Measurements from ENCODE around the gene COL9A3. TPM values are rescaled to one million over a fixed set of nuclear protein-coding genes. Genes with fewer than 3 reads are reported as not detected.

Gene COL9A3
- total and polyA plus RNA-seq, 2 of the 8 experiments (the other 6 are each of a cell fraction or from before 2014, with no cell fraction given), result 21.7 to 80.1 TPM

GRCh38 chr20:62854121-62854520 is 37.3 kb downstream of the COL9A3 start:
- CTCF ChIA-PET (ENCODE audit: partially characterized antibody), result interaction anchor here (0.8 to 1.9 kb wide), 5 partner anchors 8 to 31 kb away, joined by 3 to 6 read pairs (median 4); no protein-coding TSS in a partner anchor
- no peak for TF ChIP-seq TAF1 (IDR thresholded peaks at IDR 0.05; ENCODE audit: low read depth, low read length)
- no peak for TF ChIP-seq CBX5 (IDR thresholded peaks at IDR 0.05; ENCODE audit: low read depth, low read length)
- no peak for TF ChIP-seq SP2 (IDR thresholded peaks at IDR 0.05; ENCODE audit: low read length)
- TF ChIP-seq CEBPB (IDR thresholded peaks at IDR 0.05; ENCODE audit: low read depth, low read length), result no peak
- TF ChIP-seq NANOG (IDR thresholded peaks at IDR 0.05; ENCODE audit: insufficient read depth, low read depth, low read length, poor library complexity, severe bottlenecking), result no peak
- TF ChIP-seq EP300 (IDR thresholded peaks at IDR 0.05; ENCODE audit: borderline replicate concordance in 1 of 2, low read depth in 2 of 2, low read length in 2 of 2), result no peak
- TF ChIP-seq GTF2F1 (IDR thresholded peaks at IDR 0.05; ENCODE audit: borderline replicate concordance, low read depth, low read length), result no peak
- TF ChIP-seq TAF7 (optimal IDR thresholded peaks at IDR 0.05; ENCODE audit: borderline replicate concordance, low read depth, low read length), result no peak

More at GRCh38 chr20:62854121-62854520, 37.3 kb downstream of the COL9A3 start:
- POLR2A ChIA-PET (ENCODE audit: partially characterized antibody), result no interaction called here
- peaks cover 5 to 13% of the 10 kb centered on the region in 2 experiments for H4K20me1 ChIP-seq (replicated peaks in 1 of 2; ENCODE audit: control insufficient read depth in 1 of 2, insufficient read depth in 2 of 2, low read length in 2 of 2)
- H3K4ac ChIP-seq (replicated peaks; ENCODE audit: insufficient read length, low read depth, low read length), result no peak overlapping the region
- H3K14ac ChIP-seq (ENCODE audit: insufficient read length), result no peak overlapping the region
- peaks cover 5 to 29% (median 19%) of the 10 kb centered on the region in 4 experiments; a peak in 7 of 8 replicates for H3K36me3 ChIP-seq (ENCODE audit: control insufficient read depth in 2 of 4, insufficient read depth in 4 of 4, low read length in 3 of 4)
- H2BK20ac ChIP-seq (ENCODE audit: low read length), result no peak overlapping the region
- no peak overlapping the region for H4K5ac ChIP-seq (ENCODE audit: insufficient read length, low read depth, low read length)
- H2AK5ac ChIP-seq (ENCODE audit: low read depth, low read length), result no peak overlapping the region
- H3K27me3 ChIP-seq (replicated peaks in 1 of 4; ENCODE audit: control insufficient read depth in 3 of 4, extremely low read depth in 1 of 4, insufficient read depth in 3 of 4, low read length in 3 of 4), result no peaks in the 10 kb centered on the region
- no peak overlapping the region for H3K56ac ChIP-seq (replicated peaks; ENCODE audit: insufficient read length, low read depth, low read length)
- H3K4me2 ChIP-seq (ENCODE audit: insufficient read depth in 1 of 2, low read depth in 2 of 2, low read length in 2 of 2), result no peak overlapping the region
- no peak overlapping the region for H2AFZ ChIP-seq (ENCODE audit: low read length)
- H4K91ac ChIP-seq (replicated peaks; ENCODE audit: insufficient read length, low read length), result no peak overlapping the region
- no peaks in the 10 kb centered on the region for H3K23me2 ChIP-seq (ENCODE audit: low read depth, low read length)
- H4K8ac ChIP-seq (ENCODE audit: extremely low read depth, insufficient read depth, low read length), result no peak overlapping the region
- no peak overlapping the region for H3K4me3 ChIP-seq (ENCODE audit: extremely low read depth in 1 of 4, insufficient read depth in 2 of 4, low read depth in 3 of 4, low read length in 4 of 4)
- 92% methylated on average over 13 of the region's 13 CpGs; no CpG with 5 or more reads in 1 of the 2 experiments for WGBS, 2 experiments (ENCODE audit: extremely low coverage in 1 of 2, insufficient coverage in 1 of 2, insufficient read length in 1 of 2, insufficient replicate concordance in 2 of 2, low coverage in 1 of 2, low lambda C conversion rate in 2 of 2, missing lambda C conversion rate in 1 of 2)
- no peak overlapping the region for H2BK12ac ChIP-seq (ENCODE audit: low read depth, low read length)
- peaks cover 4% of the 10 kb centered on the region; the same call in 1 of the 2 replicates for H3K79me1 ChIP-seq (ENCODE audit: low read depth, low read length)
- no peaks in the 10 kb centered on the region for H3K4me1 ChIP-seq (replicated peaks in 1 of 4; ENCODE audit: control insufficient read depth in 3 of 4, insufficient read depth in 4 of 4, low read length in 3 of 4)
- H3K9me3 ChIP-seq (ENCODE audit: insufficient read depth in 2 of 2, low read depth in 1 of 2, low read length in 1 of 2), result no peaks in the 10 kb centered on the region
- FAIRE-seq (no peak), DNase-seq (ENCODE audit: low read depth in 1 of 2, low spot score in 2 of 2) (no peak)
- H3K27ac ChIP-seq (ENCODE audit: low read depth, low read length), result no peak overlapping the region
- no peak overlapping the region for H2BK5ac ChIP-seq (ENCODE audit: low read depth, low read length)
- H2BK15ac ChIP-seq (ENCODE audit: low read length), result no peak overlapping the region
- peaks cover 0 to 8% of the 10 kb centered on the region in 2 experiments; a peak in 2 of 4 replicates for H3K79me2 ChIP-seq (ENCODE audit: control insufficient read depth in 1 of 2, insufficient read depth in 2 of 2, low read length in 2 of 2)
- no peak overlapping the region for H3K9ac ChIP-seq (replicated peaks in 1 of 4; ENCODE audit: extremely low read depth in 1 of 4, low read depth in 3 of 4, low read length in 3 of 4)
- no peak overlapping the region for H2BK120ac ChIP-seq (replicated peaks; ENCODE audit: low read depth, low read length)
- H3K23ac ChIP-seq (ENCODE audit: insufficient read length), result no peak overlapping the region
- H3K18ac ChIP-seq (ENCODE audit: extremely low read depth, low read length), result no peak overlapping the region

Data from H1 (cell line).